Measurements from ENCODE around the gene EYA2. TPM values are rescaled to one million over a fixed set of nuclear protein-coding genes. Genes with fewer than 3 reads are reported as not detected.

The EYA2 gene
- total RNA-seq, 1 experiment from 2014 or later, result 0.15 TPM

DNA sequence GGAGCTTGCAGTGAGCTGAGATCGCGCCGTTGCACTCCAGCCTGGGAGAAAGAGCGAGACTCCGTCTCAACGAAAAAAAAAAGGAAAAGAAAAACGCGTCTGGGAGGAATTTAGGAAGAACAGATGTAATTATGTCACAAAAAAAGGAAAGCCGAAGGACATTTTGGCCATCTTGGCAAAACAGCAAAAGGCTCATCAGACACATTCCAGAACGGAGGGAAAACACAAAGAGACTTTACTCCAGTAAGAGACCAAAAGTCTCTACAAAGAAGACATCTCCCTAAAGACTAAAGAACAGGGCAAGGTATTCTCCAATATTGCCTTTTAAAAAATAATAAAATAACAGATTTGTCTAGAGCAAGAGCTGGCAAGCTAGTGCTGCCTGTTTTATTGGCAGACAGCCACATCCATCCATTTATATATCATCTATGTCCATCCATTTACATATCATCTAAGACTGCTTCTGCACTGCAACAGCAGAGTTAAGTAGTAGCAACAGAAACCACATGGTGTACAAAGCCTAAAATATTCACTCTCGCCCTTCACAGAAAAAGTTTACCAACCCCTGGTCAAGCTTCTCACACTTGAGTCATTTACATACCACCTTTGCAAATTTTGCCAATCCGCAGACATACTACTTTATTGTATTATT lies 328.0 kb downstream of the EYA2 start:
- DNase-seq (ENCODE audit: low read depth), result no peak

GRCh38 chr20:47223896-47224295 lies 329.3 kb downstream of the EYA2 start:
- no peak for DNase-seq (ENCODE audit: low read depth)

DNA sequence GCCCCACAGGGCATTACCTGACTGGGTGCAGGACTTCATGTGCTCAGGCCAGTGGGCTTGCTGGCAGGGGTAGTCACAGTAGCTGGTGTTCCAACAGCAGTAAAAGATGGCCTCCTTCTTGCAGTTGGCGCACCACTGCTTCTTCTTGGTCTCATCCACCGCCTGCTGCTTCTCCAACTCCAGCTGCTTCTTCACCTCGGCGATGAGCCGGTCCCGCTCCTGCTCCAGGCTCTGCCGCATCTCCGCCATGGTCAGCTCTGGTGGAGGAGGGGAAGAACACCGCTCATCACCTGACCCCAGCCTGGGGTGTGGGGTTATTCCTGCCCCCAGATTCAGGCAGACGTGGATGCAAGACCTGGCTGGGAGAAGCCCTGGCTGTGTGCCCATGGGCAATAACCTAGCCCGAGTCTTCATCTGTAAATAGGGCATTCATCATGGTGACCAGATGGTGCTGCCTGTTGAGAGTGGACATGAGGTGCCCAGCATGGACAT lies 329.7 kb downstream of the EYA2 start:
- no peak for DNase-seq (ENCODE audit: low read depth)

GRCh38 chr20:47224857-47225256 lies 330.2 kb downstream of the EYA2 start:
- DNase-seq (ENCODE audit: low read depth), result no peak

- DNase-seq (ENCODE audit: low read depth), result no peak
Observed at GRCh38 chr20:47225458-47225857, 330.8 kb downstream of the EYA2 start.

DNA sequence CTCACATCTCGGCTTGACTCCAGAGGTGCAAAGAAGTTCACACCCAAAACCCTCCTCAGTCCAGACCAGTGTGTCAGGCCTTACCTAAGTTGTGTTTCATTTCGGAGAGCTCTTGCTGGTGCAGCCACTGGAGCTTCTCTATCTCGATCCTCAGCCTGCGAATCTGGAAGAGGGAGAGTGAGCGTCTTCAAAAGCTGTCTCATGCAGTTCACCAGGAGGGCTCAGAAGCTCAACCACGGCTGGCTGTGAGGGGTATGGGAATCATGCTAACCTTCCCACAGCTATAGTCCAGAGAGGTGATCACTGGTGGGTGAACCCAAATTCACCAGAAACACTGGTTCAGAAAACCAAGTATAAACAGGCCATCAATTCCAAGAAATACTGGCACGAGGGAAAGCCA lies 332.5 kb downstream of the EYA2 start:
- DNase-seq (ENCODE audit: low read depth), result no peak

DNA sequence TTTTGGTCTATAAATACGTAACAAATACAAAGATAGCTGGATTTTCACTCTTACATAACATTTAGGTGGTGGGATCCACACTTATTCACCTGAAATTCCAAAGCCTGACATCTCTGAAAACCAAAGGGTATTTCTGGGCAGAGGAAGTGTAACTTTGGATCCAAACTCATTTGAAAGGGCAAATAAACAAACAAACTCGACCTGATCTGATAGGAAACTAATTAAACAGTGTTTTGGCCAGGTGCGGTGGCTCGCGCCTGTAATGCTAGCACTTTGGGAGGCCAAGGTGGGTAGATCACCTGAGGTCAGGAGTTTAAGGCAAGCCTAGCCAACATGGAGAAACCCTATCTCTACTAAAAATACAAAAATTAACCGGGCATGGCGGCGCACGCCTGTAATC lies 332.9 kb downstream of the EYA2 start:
- no peak for DNase-seq (ENCODE audit: low read depth)

- no peak for DNase-seq (ENCODE audit: low read depth)
Observed at GRCh38 chr20:47228654-47229053, 334.0 kb downstream of the EYA2 start.

DNA sequence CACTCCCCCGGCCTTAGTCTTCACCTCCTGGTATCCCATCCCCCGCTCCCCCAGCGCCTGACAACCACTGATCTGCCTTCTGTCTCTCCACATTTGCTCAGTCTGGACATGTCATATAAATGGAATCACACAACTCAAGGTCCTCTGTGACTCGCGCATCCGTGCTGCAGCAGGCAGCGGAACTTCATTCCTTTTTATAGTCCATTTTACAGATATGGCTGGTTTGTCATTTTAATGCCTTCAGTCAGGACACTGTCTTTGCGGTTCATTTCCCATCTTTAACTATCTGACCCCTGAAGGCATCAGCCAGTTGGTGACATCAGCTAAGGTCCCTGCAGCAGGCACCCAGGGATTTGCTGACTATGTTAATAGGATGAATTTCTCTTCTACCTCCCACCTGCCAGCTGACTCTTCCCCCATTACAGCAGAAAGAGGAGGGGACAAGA lies 336.2 kb downstream of the EYA2 start:
- peak; percentile 13 for DNase-seq (ENCODE audit: low read depth)

GRCh38 chr20:47231382-47232039 lies 336.9 kb downstream of the EYA2 start:
- no peak for DNase-seq (ENCODE audit: low read depth)

GRCh38 chr20:47232518-47232917 lies 337.9 kb downstream of the EYA2 start:
- DNase-seq (ENCODE audit: low read depth), result no peak

DNA sequence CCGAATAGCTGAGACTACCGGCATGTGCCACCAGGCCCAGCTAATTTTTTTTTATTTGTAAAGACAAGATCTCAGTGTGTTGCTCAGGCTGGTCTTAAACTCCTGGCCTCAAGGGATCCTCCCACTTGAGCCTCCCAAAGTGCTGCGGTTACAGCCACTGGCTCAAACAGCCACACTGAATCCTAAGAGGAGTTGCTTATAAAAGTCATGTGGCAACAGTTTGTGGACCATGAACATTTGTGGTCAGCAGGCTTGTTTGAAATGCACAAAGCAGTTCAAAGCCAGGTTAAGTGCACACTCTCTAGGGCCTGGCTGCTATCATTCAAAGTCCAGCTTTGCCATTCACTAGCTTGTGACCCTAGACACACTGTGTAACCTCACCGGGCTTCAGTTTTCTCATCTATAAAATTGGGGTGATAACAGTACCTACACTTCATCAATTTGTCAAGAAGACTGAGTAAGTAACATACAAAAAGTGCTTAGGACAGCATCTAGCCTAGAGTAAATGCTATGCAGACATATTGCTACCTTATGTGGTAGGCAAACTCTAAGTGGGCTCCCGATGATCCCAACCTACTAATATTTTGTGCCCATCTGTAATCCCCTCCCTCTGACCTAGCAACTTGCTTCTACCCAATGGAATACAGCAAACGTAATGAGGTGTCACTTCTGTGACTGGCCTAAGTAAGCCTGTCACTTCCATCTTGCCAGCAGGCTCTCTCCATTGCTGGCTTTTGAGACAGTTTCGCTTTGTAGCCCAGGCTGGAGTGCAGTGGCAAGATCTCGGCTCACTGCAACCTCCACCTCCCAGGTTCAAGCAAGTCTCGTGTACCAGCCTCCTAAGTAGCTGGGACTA lies 338.9 kb downstream of the EYA2 start:
- peak; percentile 16 for DNase-seq (ENCODE audit: low read depth)

DNA sequence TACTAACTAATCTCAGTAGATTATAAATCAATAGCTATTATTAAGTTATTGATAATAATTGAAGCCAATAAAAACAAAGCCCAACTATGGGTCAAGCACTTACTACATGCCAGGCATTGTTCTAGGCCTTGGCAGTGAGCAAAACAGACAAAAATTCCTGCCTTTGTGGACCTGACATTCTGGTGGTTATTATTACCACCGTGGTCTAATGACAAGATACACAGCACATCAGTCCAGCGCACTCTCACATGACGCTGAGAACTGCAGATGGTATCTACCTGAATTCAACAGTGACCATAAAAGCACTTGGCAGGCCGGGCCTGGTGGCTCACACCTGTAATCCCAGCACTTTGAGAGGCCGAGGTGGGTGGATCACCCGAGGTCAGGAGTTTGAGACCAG lies 340.5 kb downstream of the EYA2 start:
- no peak for DNase-seq (ENCODE audit: low read depth)

DNA sequence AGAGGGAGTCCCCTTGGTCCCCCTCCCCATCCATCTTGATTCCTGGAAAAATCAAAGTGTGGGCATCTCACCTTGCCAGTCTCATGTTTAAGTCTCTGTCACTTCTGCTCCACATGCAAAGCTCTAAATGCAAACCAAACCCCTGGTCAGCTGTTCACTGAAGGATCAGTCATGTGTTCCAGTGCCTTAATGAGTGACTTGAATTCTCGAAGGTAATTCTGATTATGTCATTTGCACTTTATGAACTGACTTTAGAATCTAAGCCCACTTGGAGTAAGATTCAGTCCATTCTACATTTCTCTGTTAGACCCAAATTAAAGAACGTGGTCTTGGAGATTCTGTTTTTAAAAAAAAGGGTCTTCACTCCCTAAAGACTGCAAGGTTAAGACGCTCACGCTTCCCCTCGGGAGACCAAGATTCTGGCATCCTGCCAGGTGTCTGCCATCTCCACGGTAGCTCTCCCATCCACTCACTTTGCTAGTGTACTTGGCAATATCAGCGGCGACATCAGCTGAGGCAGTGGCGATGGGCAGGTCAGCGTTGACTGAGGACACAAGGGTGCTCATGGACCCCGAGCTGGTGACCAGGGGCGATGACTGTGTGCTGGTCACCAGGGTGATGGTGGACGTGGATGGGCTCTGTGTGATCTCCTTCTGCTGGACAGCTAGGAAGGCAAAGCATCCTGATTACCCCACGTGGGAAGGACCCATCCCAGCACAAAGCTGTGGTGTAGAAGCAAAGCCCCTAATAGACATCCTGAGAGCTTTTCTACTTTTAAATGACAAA lies 341.4 kb downstream of the EYA2 start:
- DNase-seq (ENCODE audit: low read depth), result no peak

- DNase-seq (ENCODE audit: low read depth), result no peak
Observed at GRCh38 chr20:47236639-47236900, 341.9 kb downstream of the EYA2 start.

GRCh38 chr20:47237715-47238114 lies 343.1 kb downstream of the EYA2 start:
- no peak for DNase-seq (ENCODE audit: low read depth)

Other genes with a start within 250 kb of the EYA2 start
- not detected in 2 replicates for gene SLC13A3, start 243.4 kb upstream of the EYA2 start, total RNA-seq (2014; rRNA removed; shearing (Covaris generic))
- gene TP53RK, start 205.4 kb upstream of the EYA2 start, total RNA-seq (2014; rRNA removed; shearing (Covaris generic)), result 24.7 and 28.0 TPM in 2 replicates
- gene SLC2A10, start 185.2 kb upstream of the EYA2 start, total RNA-seq (2014; rRNA removed; shearing (Covaris generic)), result 27.6 and 28.5 TPM in 2 replicates